IMR-90 (cell line): ENCODE measurements around the gene RASGEF1C. TPM values are rescaled to one million over a fixed set of nuclear protein-coding genes. Genes with fewer than 3 reads are reported as not detected.

Experiments
- ATAC-seq: fragments of 200-7000 bp; cut with Tn5 transposase; 2 replicates; pipeline ENCODE4 v1.9.1; 2020; ENCODE audit warnings: low read depth, mild to moderate bottlenecking, moderate library complexity
- BruUV-seq: library from RNA; stranded (reverse); fragments of 400-500 nt; replicated peaks from 2 replicates; lab custom pipeline; 2021; lab: Mats Ljungman, UMichigan
- CTCF ChIA-PET: fragments of 300-600 bp; formaldehyde crosslinking; extraction: SDS; loops from one replicate; lab custom pipeline; 2021; ENCODE audit warnings: antibody characterized with exemption; lab: Yijun Ruan, JAX
- POLR2A ChIA-PET: fragments of 300-600 bp; sonication (Branson Sonifier 250); formaldehyde crosslinking; loops from one replicate; lab custom pipeline; 2022; ENCODE audit warnings: antibody characterized with exemption; ENCODE audit not compliant: unreplicated experiment; lab: Charles Lee
- DNase-seq: peaks from one replicate; pipeline ENCODE4 v3.0.0; 2013
- H2AFZ ChIP-seq: replicated peaks from 2 replicates; pipeline ENCODE3; 2013; ENCODE audit warnings: low read length, mild to moderate bottlenecking; ENCODE audit not compliant: poor library complexity
- H2AK5ac ChIP-seq: 2 replicates; pipeline ENCODE4 v1.6.1; 2013; ENCODE audit warnings: low read depth, low read length, inconsistent platforms
- H2AK9ac ChIP-seq: replicated peaks from 2 replicates; pipeline ENCODE3; 2013; ENCODE audit warnings: mild to moderate bottlenecking, low read depth, low read length, moderate library complexity; ENCODE audit not compliant: poor library complexity
- H2BK120ac ChIP-seq: 2 replicates; pipeline ENCODE4 v1.6.1; 2013; ENCODE audit warnings: low read depth, low read length, inconsistent platforms
- H2BK15ac ChIP-seq: 3 replicates; pipeline ENCODE4 v1.6.1; 2013; ENCODE audit warnings: low read depth, low read length, inconsistent platforms
- H2BK20ac ChIP-seq: 2 replicates; pipeline ENCODE4 v1.6.1; 2013; ENCODE audit warnings: low read depth, mild to moderate bottlenecking, inconsistent platforms, low read length, moderate library complexity
- H2BK5ac ChIP-seq: 2 replicates; pipeline ENCODE4 v1.6.1; 2013; ENCODE audit warnings: mild to moderate bottlenecking, low read depth, low read length, inconsistent platforms; ENCODE audit not compliant: poor library complexity, severe bottlenecking
- H3K14ac ChIP-seq: replicated peaks from 2 replicates; pipeline ENCODE4 v1.6.1; 2013; ENCODE audit warnings: low read depth, low read length, inconsistent platforms
- H3K18ac ChIP-seq: 2 replicates; pipeline ENCODE4 v1.6.1; 2013; ENCODE audit warnings: low read depth, low read length, control low read depth
- H3K23ac ChIP-seq: 2 replicates; pipeline ENCODE4 v1.6.1; 2013; ENCODE audit warnings: low read depth, low read length, inconsistent platforms
- H3K27ac ChIP-seq: 2 replicates; pipeline ENCODE4 v1.5.1; 2013; ENCODE audit warnings: mild to moderate bottlenecking, control low read depth, low read length; ENCODE audit not compliant: insufficient read depth
- H3K27me3 ChIP-seq: 2 replicates; pipeline ENCODE4 v1.6.1; 2013; ENCODE audit warnings: low read length; ENCODE audit not compliant: control insufficient read depth, insufficient read depth
- H3K36me3 ChIP-seq: 2 replicates; pipeline ENCODE4 v1.6.1; 2013; ENCODE audit warnings: low read length, mixed read lengths; ENCODE audit not compliant: control insufficient read depth, insufficient read depth
- H3K4ac ChIP-seq: 2 replicates; pipeline ENCODE4 v1.6.1; 2013; ENCODE audit warnings: low read depth, low read length, inconsistent platforms
- H3K4me1 ChIP-seq: 2 replicates; pipeline ENCODE4 v1.6.1; 2013; ENCODE audit warnings: low read length, mixed read lengths; ENCODE audit not compliant: control insufficient read depth, insufficient read depth
- H3K4me2 ChIP-seq: 2 replicates; pipeline ENCODE4 v1.6.1; 2013; ENCODE audit warnings: low read depth, mild to moderate bottlenecking, control low read depth, low read length, moderate library complexity
- H3K4me3 ChIP-seq: 2 replicates; pipeline ENCODE4 v1.5.1; 2013; ENCODE audit warnings: low read depth, mild to moderate bottlenecking, control low read depth, low read length, moderate library complexity; ENCODE audit not compliant: insufficient read depth
- H3K56ac ChIP-seq: 2 replicates; pipeline ENCODE4 v1.6.1; 2013; ENCODE audit warnings: low read length, inconsistent platforms; ENCODE audit not compliant: insufficient read depth; ENCODE audit errors: extremely low read depth
- H3K79me1 ChIP-seq, 2 experiments: 2 replicates each; pipeline ENCODE4 v1.6.1; 2013; ENCODE audit warnings: low read length in 2 of 2, inconsistent platforms in 1 of 2, low read depth in 1 of 2
- H3K9ac ChIP-seq: 2 replicates; pipeline ENCODE4 v1.6.1; 2013; ENCODE audit warnings: low read depth, low read length, control low read depth
- H3K9me1 ChIP-seq: 2 replicates; pipeline ENCODE4 v1.6.1; 2013; ENCODE audit warnings: low read length, inconsistent platforms; ENCODE audit not compliant: insufficient read depth
- H3K9me3 ChIP-seq: 2 replicates; pipeline ENCODE4 v1.6.1; 2013; ENCODE audit warnings: low read length; ENCODE audit not compliant: control insufficient read depth, insufficient read depth
- H4K20me1 ChIP-seq: 2 replicates; pipeline ENCODE4 v1.6.1; 2013; ENCODE audit warnings: low read length, inconsistent platforms; ENCODE audit not compliant: insufficient read depth
- H4K5ac ChIP-seq: 2 replicates; pipeline ENCODE4 v1.6.1; 2013; ENCODE audit warnings: mild to moderate bottlenecking, low read depth, low read length, control low read depth
- H4K8ac ChIP-seq, 2 experiments: 2 replicates each; pipeline ENCODE4 v1.6.1; 2013; ENCODE audit warnings: low read depth in 2 of 2, low read length in 2 of 2, control low read depth in 1 of 2, inconsistent platforms in 1 of 2
- H4K91ac ChIP-seq: 2 replicates; pipeline ENCODE4 v1.6.1; 2013; ENCODE audit warnings: low read depth, low read length, inconsistent platforms; ENCODE audit not compliant: insufficient read depth
- RAD21 ChIP-seq: IDR thresholded peaks from 2 replicates; pipeline ENCODE4 v1.6.1; 2012; ENCODE audit warnings: low read length, improper control_type of control experiment
- WGBS, 2 experiments: methylation state at CpG; one replicate each; pipeline versions ENCODE4 v1.1.5 to v1.1.7; 2013; ENCODE audit warnings: missing lambda C conversion rate in 2 of 2; ENCODE audit not compliant: insufficient read length in 1 of 2; ENCODE audit errors: extremely low coverage in 2 of 2; 5-methylcytosine and 5-hydroxymethylcytosine counted together
- dilution Hi-C: fragments of 300-500 bp; cut with HindIII; formaldehyde crosslinking; loops from one replicate; pipeline ENCODE4 v1.14.3; 2018; ENCODE audit warnings: low sequenced_read_pairs; ENCODE audit not compliant: unreplicated experiment
- in situ Hi-C: fragments of 300-500 bp; cut with MboI; formaldehyde crosslinking; loops from 3 replicates; pipeline ENCODE4 v1.14.3; 2019; ENCODE audit warnings: low sequenced_read_pairs, inconsistent platforms, mixed read lengths
- intact Hi-C: fragments of 100-400 bp; cut with micrococcal nuclease; formaldehyde crosslinking; loops from 2 replicates; pipeline ENCODE4 v1.10.0; 2022
- polyA plus RNA-seq, 3 experiments: library from polyadenylated mRNA; depleted of rRNA; stranded (reverse); fragments of >200 nt; gene quantifications; 2 replicates each; pipeline ENCODE4 v1.2.3, GENCODE V29; 2012; ENCODE audit warnings: low replicate concordance in 1 of 3
- total RNA-seq: library from RNA; depleted of rRNA; stranded (reverse); fragments of >200 nt; gene quantifications from 2 replicates; pipeline ENCODE4 v1.2.3, GENCODE V29; 2012

The RASGEF1C gene
- total and polyA plus RNA-seq, 2 of the 4 experiments (the other 2 are of a cell fraction), result not detected

- no peak overlapping the region for H2AK5ac ChIP-seq
- POLR2A ChIA-PET, result no interaction called here
- BruUV-seq, result no TSS peak
- H3K18ac ChIP-seq, result no peak overlapping the region
- no peaks in the 10 kb centered on the region for H3K36me3 ChIP-seq
- no peak overlapping the region for H3K4me3 ChIP-seq
- no peak overlapping the region for H2AK9ac ChIP-seq
- H2BK15ac ChIP-seq, result no peak overlapping the region
- WGBS, 2 experiments, result 29% methylated on average over 4 of the region's 11 CpGs; no CpG with 5 or more reads in 1 of the 2 experiments
- CTCF ChIA-PET, result no interaction called here
- H3K56ac ChIP-seq, result no peak overlapping the region
- no peak overlapping the region for H2BK120ac ChIP-seq
- H2BK20ac ChIP-seq, result no peak overlapping the region
- dilution Hi-C loops, result no loop called here
- no peaks in the 10 kb centered on the region for H3K9me1 ChIP-seq
- H3K27me3 ChIP-seq, result peaks cover 25% of the 10 kb centered on the region; the same call in 1 of the 2 replicates
- H3K79me1 ChIP-seq, result no peaks in the 10 kb centered on the region
- H4K5ac ChIP-seq, result no peak overlapping the region
- ATAC-seq, result no peak
- no peak overlapping the region for H3K23ac ChIP-seq
- no peak for DNase-seq
- H3K4ac ChIP-seq, result no peak overlapping the region
- no peak overlapping the region for H3K14ac ChIP-seq
- no peaks in the 10 kb centered on the region; the same call in 1 of the 2 replicates for H3K9me3 ChIP-seq
- TF ChIP-seq RAD21, result no peak
- H2BK5ac ChIP-seq, result no peak overlapping the region
- in situ Hi-C loops, result loop anchor here (25.0 kb wide), 1 partner anchor 323 kb away; no protein-coding TSS in a partner anchor
- H3K27ac ChIP-seq, result no peak overlapping the region
- H4K91ac ChIP-seq, result no peak overlapping the region
- peak overlapping the region; percentile 40 for H2AFZ ChIP-seq
- intact Hi-C loops, result no loop called here
- no peak overlapping the region for H3K9ac ChIP-seq
- H3K4me1 ChIP-seq, result peaks cover 2% of the 10 kb centered on the region; the same call in 1 of the 2 replicates
- H3K4me2 ChIP-seq, result no peak overlapping the region
- H4K20me1 ChIP-seq, result no peaks in the 10 kb centered on the region; the same call in 1 of the 2 replicates
- no peak overlapping the region for H4K8ac ChIP-seq
Observed at GRCh38 chr5:180138976-180139730, 69.9 kb downstream of the RASGEF1C start.
